ENCODE data around the gene USP37.

Gene USP37

DNA sequence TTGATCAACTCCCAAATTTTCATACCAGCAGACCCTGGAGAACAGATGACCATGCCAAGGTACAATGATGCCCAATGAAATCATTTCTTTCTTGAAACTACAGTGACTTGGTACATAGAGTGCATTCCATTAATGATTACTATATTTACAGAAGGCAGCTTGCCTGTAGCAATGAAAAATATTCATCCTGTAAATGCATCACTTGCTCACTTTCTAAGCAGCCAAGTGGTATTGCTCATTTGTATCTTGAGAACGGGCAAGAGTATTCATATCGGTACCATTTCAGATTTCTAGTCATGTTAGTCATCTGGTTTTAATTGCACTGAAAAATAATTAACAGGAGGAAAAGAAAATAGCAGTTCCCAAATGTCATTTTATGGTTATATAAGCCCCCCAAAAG, 89.6 kb downstream of the USP37 start:
- no peaks in the 10 kb centered on the region for H3K27me3 ChIP-seq (ENCODE audit: insufficient read depth, poor library complexity, severe bottlenecking)
- no peak for TF ChIP-seq SPI1 (IDR thresholded peaks at IDR 0.05; ENCODE audit: borderline replicate concordance, low read depth)
- TF ChIP-seq, protein P1, sequence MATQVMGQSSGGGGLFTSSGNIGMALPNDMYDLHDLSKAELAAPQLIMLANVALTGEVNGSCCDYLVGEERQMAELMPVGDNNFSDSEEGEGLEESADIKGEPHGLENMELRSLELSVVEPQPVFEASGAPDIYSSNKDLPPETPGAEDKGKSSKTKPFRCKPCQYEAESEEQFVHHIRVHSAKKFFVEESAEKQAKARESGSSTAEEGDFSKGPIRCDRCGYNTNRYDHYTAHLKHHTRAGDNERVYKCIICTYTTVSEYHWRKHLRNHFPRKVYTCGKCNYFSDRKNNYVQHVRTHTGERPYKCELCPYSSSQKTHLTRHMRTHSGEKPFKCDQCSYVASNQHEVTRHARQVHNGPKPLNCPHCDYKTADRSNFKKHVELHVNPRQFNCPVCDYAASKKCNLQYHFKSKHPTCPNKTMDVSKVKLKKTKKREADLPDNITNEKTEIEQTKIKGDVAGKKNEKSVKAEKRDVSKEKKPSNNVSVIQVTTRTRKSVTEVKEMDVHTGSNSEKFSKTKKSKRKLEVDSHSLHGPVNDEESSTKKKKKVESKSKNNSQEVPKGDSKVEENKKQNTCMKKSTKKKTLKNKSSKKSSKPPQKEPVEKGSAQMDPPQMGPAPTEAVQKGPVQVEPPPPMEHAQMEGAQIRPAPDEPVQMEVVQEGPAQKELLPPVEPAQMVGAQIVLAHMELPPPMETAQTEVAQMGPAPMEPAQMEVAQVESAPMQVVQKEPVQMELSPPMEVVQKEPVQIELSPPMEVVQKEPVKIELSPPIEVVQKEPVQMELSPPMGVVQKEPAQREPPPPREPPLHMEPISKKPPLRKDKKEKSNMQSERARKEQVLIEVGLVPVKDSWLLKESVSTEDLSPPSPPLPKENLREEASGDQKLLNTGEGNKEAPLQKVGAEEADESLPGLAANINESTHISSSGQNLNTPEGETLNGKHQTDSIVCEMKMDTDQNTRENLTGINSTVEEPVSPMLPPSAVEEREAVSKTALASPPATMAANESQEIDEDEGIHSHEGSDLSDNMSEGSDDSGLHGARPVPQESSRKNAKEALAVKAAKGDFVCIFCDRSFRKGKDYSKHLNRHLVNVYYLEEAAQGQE (IDR thresholded peaks at IDR 0.05; ENCODE audit: insufficient replicate concordance, low read depth) = no peak
- TF ChIP-seq POLR2AphosphoS5 (IDR thresholded peaks at IDR 0.05; ENCODE audit: low read depth) = no peak
- TF ChIP-seq GABPA (IDR thresholded peaks at IDR 0.05; ENCODE audit: low read depth) = no peak
- TF ChIP-seq, protein P2, sequence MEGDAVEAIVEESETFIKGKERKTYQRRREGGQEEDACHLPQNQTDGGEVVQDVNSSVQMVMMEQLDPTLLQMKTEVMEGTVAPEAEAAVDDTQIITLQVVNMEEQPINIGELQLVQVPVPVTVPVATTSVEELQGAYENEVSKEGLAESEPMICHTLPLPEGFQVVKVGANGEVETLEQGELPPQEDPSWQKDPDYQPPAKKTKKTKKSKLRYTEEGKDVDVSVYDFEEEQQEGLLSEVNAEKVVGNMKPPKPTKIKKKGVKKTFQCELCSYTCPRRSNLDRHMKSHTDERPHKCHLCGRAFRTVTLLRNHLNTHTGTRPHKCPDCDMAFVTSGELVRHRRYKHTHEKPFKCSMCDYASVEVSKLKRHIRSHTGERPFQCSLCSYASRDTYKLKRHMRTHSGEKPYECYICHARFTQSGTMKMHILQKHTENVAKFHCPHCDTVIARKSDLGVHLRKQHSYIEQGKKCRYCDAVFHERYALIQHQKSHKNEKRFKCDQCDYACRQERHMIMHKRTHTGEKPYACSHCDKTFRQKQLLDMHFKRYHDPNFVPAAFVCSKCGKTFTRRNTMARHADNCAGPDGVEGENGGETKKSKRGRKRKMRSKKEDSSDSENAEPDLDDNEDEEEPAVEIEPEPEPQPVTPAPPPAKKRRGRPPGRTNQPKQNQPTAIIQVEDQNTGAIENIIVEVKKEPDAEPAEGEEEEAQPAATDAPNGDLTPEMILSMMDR (IDR thresholded peaks at IDR 0.05; ENCODE audit: insufficient read depth, low read length) = no peak
- DNase-seq (ENCODE audit: low read depth in 1 of 2, low spot score in 1 of 2) = no peak

DNA sequence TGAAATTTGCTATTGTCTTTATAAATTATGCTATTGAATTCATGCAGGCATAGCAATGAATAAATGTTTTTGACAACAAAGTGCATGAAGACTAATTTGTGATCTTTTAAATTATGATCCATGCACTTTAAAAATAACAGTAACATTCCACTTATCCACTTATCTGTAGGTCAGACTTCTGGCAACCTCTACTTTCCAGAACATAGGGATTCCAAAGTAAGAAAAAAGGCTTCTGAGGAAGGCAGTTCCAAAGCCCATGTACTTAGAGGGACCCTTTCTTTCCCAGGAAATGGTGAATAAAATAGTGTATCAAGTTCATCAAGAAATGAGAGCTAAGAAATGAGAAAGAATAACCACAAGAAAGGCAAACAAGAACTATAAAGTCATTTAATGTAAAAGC, 90.9 kb downstream of the USP37 start:
- TF ChIP-seq GABPA (IDR thresholded peaks at IDR 0.05; ENCODE audit: low read depth) = no peak
- TF ChIP-seq SPI1 (IDR thresholded peaks at IDR 0.05; ENCODE audit: borderline replicate concordance, low read depth) = no peak
- TF ChIP-seq, protein P1 (IDR thresholded peaks at IDR 0.05; ENCODE audit: insufficient replicate concordance, low read depth) = no peak
- Histone ChIP-seq H3K4me3 (replicated peaks; ENCODE audit: insufficient read depth, low read length) (no peak overlapping the region), H3K27ac (replicated peaks) (no peak overlapping the region), H3K27me3 (ENCODE audit: insufficient read depth, poor library complexity, severe bottlenecking) (no peaks in the 10 kb centered on the region)
- no peak for DNase-seq (ENCODE audit: low read depth in 1 of 2, low spot score in 1 of 2)

More for the DNA sequence above, 89.6 kb downstream of the USP37 start:
- H3K27ac ChIP-seq (replicated peaks) = no peak overlapping the region
- H3K4me3 ChIP-seq (replicated peaks; ENCODE audit: insufficient read depth, low read length) = no peak overlapping the region

DNA sequence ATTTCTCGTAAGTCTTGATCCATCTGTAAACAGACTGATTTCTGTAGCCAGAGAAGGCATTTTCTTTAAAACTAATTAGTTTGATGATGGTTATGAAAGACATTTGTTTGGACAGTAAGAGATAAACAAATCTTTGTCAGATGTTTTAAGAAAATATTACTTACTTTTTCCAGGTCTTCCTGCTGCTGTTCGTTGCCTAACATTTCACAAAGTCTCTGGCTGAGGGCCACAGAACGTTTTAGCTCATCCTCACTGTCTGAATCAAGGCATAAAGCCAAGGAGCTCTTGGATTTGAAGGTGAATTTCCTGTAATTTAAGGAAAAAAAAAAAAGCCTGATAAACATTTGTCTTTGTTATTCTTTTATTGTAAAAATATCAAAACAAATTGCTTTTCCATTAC, 91.5 kb downstream of the USP37 start:
- no peak for TF ChIP-seq POLR2AphosphoS5 (IDR thresholded peaks at IDR 0.05; ENCODE audit: low read depth)
- DNase-seq (ENCODE audit: low read depth in 1 of 2, low spot score in 1 of 2) = no peak
- Histone ChIP-seq H3K27me3 (ENCODE audit: insufficient read depth, poor library complexity, severe bottlenecking) (no peaks in the 10 kb centered on the region), H3K4me3 (replicated peaks; ENCODE audit: insufficient read depth, low read length) (no peak overlapping the region), H3K27ac (replicated peaks) (no peak overlapping the region)

DNA sequence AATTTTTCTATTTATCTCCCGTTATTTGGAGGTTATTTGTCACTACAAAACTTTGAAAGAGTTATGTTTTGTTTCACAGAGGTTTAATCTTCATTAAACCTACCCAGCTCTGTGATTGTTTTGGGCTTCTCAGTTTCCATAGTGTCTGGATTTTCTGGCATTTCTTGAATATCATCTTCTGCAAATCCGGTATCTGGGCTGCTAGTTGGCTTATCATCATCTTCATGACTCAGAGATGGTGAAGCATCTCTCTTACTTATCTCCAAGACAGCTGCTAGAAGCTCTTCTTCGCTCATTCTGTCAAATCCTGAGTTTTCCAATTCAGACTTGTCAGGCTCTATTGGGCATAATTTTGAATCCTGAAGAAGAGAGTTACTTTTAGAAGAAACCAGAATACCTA, 93.6 kb downstream of the USP37 start:
- TF ChIP-seq, protein P2 (IDR thresholded peaks at IDR 0.05; ENCODE audit: insufficient read depth, low read length) = no peak
- TF ChIP-seq, protein P1 (IDR thresholded peaks at IDR 0.05; ENCODE audit: insufficient replicate concordance, low read depth) = no peak
- no peak for TF ChIP-seq POLR2AphosphoS5 (IDR thresholded peaks at IDR 0.05; ENCODE audit: low read depth)
- no peak for TF ChIP-seq GABPA (IDR thresholded peaks at IDR 0.05; ENCODE audit: low read depth)
- no peak for TF ChIP-seq SPI1 (IDR thresholded peaks at IDR 0.05; ENCODE audit: borderline replicate concordance, low read depth)
- Histone ChIP-seq H3K27me3 (ENCODE audit: insufficient read depth, poor library complexity, severe bottlenecking) (no peaks in the 10 kb centered on the region), H3K4me3 (replicated peaks; ENCODE audit: insufficient read depth, low read length) (no peak overlapping the region), H3K27ac (replicated peaks) (no peak overlapping the region)
- DNase-seq (ENCODE audit: low read depth in 1 of 2, low spot score in 1 of 2) = no peak

Data from HL-60 (cell line).